HG03469 (cell line): Measurements from ENCODE around the gene NOX1.

Experiments used
- ATAC-seq: cut with Tn5 transposase; IDR thresholded peaks from one replicate; pipeline ENCODE4 v1.9.1; 2021; ENCODE audit warnings: mild to moderate bottlenecking, moderate library complexity, moderate number of reproducible peaks; ENCODE audit not compliant: unreplicated experiment

Gene NOX1

DNA sequence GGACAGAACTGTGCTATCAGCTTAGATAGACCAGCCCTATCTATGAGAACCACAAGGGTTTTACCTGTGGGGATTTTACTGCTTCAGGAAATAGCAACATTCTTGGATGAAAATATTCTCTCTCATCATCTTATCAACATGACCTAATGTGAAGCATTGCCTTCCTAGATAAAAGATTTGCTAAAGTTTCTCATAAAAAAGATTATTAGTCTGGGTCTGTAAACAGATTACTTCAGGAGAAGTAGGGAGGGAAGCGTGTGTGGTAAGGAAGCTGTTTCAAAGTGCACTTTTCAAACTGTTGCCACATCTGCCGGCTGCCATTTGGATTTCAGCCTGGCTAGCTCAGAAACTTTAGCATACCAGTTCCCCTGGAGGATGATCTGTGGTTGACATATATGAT, at the start of gene NOX1:
Gene NOX1 (minus strand): TSS at position 35 of the 400 bp plus-strand sequence. CDS start 220 bp downstream, outside the sequence.
- no peak for ATAC-seq

DNA sequence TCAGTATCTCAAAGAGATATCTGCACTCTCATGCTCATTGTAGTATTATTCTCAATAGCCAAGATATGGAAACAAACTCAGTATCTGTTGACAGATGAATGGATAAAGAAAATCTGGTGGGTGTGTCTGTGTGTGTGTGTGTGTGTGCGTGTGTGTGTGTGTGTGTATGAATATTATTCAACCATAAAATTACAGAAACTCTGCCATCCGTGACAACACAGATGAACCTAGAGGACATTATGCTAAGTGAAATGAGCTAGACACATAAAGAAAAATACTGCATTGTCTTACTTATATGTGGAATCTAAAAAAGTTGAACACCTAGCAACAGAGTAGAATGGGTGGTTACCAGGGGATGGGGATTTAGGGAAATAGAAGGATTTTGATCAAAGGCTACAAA, 41.4 kb upstream of the NOX1 start:
- ATAC-seq: no peak

DNA sequence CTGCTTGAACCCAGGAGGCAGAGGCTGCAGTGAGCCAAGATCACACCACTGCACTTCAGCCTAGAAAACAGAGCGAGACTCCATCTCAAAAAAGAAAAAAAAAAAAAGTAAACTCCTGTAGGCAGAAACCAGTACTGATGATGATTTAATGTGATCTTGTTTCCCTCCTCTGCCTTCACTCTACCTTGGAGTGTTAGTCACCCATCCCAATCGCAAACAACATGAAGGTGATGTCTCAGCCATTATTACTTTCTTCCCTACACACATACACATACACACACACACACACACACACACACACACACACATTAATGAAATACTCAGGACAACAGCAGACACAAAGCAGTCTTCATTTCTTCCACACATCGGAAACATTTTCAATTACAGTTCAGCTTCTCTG, 39.0 kb upstream of the NOX1 start:
- ATAC-seq: no peak

DNA sequence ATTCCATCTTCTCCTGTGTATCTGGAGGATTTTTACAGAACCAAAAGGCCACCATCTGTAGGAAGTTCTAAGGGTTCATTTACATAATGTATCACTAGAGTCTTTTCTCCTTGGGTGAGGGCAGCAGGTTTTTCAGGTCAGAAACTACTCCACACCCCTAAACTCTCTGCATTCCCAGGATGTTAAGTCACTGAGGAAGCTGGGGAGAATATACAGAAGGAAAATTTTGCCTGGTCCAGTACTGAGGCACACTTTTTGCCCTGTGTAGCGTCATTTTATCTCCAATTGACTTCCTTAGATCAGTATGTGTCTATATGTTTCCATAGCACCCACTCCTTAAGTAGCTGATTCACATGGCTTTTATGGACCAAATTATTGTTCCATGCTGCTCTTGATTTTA, 37.6 kb upstream of the NOX1 start:
- no peak for ATAC-seq

DNA sequence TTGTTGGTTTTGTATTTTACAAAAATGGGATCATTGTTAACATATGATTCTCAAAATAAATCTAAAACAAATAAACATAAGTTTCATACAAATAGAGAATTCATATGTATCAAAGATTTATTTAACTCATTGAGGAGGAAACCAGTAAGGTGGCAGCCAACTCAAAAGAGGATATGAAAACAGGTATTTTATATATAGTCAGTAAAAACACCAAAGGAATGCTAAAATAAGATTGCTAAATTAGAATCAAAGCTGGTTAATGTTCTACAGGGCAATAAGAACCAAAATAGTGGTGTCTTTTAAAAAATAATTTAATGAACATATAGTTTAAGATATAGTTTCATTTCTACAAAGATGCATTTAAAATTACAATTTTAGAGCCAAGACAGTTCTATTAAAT, 31.5 kb upstream of the NOX1 start:
- no peak for ATAC-seq

DNA sequence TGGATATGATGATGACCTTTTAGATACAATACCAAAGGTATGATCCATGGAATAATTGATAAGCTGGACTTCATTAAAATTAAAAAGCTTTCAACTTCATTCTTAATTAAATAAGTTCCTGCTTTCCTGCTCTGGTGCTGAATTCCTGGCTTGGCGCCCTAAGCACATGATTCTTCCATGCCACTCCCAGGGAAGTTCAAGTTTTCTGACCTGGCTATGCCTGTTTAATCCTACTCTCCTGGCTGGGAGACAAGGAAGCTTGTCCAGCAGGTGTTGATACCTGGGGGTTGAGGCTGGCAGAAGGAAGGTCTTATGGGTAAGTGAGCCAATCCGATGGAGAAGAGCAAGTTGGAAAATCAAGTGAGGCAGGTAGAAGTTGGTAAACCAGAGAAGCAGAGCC, 30.3 kb upstream of the NOX1 start:
- ATAC-seq: no peak

DNA sequence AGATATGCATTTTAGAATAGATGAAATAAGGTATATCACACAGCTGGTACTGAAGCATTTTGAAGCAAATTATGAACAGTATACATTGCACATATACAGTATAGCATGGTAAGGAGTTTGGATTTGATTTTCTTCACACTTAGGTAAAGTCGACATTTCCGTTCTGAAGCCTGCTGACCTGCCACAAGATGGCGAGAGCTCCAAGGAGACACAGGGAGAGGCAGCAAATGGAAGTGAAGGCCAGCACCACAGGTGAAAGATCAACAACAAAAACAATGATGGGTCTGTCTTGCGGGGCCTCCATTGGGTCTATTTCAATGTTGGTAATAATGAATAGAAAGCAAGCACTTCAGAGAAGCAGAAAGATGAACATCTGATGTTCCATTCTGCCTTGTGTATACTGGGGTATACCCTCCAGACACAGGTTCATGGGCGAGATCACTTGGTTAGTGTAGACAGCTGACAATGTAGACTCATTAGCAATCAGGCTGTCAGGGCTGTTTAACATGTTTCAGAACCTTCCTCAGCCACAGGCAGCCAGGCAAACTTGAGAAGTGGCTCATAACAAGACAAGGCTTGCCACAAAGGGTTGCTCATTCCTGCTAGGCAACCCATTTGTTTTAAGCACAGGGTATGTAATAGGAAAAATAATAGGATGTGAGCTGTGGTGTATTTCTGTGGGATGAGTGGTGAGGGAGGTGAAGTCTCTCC, 21.4 kb upstream of the NOX1 start:
- peak; percentile 46 for ATAC-seq

DNA sequence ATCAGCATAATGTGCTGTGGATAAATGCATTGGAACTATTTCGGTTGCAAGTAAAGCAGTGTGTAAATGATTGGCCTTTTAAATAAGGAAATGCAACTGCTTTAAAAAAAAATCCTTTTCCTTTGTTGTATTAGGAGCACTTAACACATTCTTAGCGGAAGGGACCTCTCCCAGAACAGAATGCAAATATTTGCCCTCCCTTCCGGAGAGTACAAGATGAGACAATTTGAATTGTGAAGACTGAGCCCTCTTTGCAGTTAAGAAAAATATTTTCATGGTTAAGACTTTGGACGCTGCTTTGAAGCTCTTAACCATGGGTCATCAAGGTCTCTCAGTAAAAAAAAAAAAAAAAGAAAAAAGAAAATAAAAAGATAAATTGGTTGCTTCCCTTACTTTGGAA, 9.5 kb upstream of the NOX1 start:
- no peak for ATAC-seq

DNA sequence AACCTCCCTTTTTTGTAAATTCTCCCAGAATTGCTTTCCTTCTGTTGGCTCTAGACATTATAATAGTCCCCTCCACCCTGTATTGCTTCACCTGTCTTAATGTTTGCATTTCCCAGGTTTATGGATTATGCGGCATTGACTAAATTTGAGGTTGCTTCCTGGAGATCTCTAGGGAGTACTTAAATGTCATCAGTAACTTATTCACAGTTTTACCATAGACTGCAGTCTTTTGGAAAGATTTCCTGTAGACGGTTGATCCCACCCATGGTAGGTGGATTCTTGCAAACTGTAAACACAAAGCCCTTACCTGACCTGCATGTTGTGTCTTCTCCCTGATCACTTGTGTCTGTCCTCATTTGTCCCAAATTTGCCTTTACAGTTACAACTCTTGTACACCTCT, 6.2 kb upstream of the NOX1 start:
- ATAC-seq: no peak

DNA sequence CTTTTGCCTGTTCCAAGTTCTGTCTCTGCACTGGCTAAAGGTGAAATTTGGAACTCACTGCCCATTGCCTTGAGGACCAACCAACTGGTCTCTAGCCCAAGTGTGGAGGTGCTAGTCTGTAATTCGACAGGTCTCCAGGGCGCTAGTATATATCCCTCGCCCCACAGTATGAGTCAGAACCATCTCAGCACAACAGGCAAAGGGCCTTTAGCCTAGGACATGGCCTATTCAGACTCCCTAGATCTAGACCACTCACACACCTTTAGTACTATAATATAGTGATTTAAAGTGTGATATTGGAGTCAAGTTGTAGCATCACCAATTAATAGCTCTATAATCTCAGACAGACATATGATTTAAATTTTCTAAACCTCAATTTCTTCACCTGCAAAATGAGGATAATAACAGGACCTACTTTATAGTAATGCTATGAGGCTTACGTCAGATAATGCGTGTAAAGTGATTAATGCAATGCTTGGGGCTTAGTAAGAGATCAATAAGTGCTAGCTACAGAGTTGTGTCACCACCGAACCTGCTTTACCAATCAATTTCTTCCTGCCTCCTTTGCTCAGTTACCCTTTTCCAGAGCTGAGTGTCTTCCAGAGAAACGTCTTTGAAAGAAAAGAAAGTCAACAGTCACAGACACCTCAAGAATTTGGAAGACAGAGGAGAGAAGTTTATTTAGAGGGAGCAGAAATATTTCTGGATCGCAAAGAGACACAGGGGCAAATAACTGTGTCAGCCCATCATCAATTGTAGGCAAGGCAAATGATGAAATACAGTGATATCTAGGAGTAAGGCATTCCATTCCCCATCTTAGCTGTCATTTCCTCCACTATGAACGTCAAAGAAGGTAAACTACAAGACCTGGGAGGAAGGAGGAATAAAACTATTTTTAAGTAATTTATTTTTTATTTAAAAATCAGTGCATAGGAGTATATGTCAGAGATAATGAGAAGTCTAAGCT, 2.3 kb downstream of the NOX1 start:
- no peak for ATAC-seq

DNA sequence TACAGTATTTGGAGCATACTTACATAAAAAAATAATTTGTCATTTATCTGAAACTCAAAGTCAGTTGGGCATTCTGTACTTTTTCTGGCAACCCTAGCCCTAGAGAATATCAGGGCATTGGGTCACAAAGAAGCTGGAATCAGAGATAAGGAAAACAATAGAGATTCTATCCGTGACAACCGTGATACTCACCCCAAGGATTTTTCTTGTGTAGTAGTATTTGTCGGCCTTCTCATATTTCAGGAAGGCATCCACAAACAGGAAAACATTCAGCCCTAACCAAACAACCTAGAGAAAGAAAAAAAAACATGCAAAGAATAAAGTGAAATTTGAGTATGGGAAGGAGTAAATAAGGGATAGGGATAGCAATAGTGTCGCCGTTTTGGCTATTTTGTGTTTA, 3.6 kb downstream of the NOX1 start:
- no peak for ATAC-seq

DNA sequence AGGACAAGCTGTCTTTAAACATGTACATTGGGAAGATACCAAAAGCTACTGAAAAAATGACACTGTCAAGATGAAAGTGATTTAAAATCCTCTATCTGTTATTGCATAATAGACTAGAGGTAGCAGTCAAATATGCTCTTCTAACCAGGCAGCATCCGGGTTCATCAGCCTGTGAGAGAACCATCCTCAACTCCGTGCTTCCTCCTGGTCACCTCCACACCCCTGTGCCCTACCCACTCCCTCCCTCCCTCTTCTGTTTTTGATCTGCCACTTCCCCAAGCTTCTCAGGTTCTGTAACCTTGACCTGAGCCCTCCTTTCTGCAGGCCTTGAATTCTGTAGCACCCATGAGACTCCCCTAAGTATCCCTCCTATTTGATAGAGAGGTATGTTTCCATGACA, 5.9 kb downstream of the NOX1 start:
- ATAC-seq: no peak

DNA sequence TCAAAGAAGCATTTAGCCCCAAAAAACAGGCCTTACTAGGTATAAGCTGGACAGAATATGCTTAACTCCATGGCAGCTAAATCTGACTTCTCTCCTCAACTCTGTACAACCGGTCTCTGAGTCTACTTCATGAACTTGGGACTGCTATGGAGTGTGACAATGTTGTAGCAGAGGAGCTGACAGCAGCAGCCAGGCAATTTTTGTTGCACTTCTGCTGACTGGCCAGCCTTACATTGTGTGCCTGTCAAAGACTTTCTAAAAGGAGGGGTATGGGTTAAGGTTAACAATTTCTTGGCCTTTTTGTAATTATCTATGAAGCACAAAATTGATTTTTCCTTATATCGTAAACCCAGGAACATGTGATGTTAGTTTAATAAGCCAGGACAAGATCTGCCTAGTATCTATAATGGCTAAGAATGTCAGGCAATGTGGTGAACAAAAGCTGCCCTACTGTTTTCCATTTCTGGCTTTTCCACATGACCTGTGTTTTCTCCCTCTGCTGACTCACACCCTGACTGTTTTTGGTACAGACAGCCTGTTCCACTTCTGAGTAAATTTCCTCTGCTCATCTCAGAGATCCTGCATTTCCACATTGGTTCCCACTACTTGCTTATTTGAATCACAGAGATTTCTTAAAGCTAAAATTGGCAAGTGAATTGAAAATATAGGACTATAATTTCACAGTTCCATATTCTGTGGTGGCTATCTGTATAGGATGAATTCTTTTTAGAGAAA, 9.3 kb downstream of the NOX1 start:
- ATAC-seq: no peak

DNA sequence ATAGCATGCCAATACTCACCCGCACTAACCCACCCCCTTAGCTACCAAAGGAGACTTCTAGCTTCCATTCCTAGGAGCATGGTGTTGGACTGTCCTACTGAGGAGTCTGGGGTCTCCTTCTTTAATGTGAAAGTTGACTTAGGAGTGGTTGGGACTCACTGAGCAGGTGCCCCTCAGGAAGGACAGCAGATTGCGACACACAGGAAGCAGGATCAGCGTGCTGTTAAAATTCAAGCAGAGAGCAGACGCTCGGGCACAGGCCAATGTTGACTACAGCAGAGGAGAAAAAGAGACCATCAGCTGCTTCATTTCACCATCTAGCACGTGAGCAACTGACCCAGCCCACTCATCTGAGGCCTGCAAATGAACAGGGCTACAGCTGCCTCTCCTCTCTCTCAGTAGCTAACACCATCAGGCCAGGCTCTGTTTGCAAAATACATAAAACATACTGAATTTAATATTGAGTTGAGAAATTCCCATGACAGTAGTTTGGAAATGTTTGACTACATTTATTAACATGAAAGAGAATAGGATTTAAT, 10.8 kb downstream of the NOX1 start:
- no peak for ATAC-seq

DNA sequence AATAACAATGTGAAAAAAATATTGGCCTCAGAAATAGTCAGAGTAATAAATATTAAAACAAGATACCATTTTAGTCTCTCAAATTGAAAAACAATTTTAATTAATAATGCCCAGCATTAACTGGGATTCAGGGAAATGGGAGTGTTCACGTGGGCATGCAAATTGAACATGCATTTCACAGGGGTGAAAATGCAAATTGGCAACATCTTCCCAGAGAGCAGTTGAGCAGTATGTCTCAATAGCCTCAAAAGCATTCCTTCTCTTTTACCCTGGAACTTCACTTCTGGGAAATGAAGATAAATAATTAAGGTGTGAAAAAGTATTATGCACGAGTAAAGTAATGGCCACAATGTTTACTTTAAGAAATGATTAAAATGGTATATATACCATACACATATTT, 21.3 kb downstream of the NOX1 start:
- ATAC-seq: no peak

DNA sequence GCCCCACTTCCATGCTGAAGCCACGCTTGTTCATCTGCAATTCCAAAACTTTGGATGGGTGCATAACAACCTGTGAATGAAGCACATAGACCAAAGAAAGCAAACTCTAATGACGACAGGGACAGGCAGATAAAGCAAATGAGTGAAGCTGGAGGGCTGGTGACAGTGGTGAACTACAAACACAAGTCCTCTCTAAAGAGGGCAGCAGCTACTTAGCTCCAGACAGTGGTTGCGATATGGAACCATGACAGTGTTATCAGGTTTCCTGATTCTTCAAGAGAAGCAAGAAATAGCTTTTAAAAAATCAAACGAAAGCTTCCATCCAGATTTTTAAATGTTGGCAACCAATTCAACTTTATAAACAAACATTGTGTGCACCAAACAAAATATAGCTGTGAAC, 23.8 kb downstream of the NOX1 start:
- ATAC-seq: no peak

DNA sequence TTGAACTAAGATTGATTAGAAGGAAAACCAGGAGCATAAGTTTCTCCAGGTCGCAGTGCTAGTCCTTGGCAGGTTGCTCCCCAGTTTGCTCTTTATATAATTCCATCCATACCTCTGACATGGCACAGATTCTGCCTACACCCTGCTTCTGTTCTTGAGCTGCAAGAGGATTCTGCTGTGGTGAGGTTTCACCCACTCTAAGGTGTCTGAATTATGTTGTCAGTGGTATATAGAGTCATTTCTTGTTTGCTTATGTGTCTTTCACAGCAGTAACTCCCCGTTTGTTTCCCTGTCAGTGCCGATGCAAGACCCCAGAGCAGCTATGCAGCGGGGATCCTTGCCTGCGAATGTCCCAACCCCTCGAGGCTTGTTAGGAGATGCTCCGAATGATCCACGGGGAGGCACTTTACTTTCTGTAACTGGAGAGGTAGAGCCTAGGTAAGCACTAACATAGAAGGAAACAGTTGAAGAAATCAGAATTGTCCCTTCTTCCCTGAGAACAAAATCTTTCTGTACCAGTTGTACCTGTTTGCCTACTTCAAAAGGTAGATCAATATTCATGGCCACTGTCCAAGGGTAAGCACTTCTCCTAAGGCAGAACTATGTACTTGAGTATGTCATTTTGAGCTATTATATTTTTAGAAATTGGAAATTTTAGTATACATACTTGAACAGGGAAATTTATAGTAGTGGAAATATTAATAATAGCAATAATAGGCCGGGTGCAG, 42.8 kb downstream of the NOX1 start:
- no peak for ATAC-seq

DNA sequence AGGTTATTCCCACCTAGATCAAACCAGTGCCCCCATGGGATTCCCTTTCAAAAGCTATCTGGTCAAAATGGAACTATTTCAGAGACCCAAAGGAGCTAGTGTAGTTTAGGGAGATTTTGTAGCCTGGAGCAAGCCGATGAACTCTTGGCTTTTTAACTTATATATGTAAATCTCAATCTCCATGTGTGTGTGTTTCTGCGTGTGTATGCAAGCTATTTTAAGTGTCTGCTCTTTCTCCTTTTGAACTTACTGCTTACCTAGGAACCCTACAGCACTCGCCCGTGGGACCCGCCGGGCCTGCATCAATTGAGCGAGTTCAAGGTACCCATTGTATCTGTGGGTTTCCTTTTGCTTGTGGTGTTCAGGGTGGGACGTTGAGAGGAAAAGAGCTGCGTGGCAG, 43.6 kb downstream of the NOX1 start:
- peak; percentile 25 for ATAC-seq

DNA sequence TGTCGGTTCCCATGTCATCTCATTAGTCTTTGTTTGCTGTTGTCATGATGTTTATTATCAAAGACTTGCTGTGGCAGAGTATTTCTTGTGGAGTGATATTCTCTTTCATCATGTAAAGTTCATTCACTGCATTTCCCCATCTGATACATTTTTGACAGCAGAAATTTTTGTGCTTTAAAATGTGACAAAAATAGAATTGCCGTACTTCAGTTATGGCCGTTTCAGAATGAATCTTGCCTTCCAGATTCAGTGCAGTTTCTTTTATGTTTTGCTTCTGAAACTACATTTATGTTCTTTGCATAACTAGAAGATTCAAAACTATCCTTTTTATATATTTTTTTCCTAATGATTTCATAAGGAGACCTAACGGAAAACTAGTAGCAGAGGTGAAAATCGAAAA, 44.0 kb downstream of the NOX1 start:
- ATAC-seq: no peak

DNA sequence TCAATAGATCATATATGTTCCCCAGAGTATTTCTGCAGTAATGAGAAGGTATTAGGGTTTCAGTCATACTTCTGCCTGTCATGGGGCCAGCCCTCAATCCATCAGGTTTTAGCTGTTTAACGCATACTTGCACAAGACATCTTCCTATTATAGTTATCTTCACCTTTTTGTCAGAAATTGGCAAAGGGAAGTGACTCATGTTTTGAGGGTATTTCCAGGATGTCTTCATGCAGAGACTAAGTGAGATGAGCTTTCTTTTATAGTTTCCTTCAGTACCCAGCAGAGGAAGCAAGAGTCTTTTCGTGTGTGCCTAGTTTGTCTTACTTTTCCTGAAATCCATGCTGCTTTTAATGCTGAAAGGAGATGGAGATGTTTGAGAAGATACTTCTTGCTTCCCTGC, 44.4 kb downstream of the NOX1 start:
- peak; percentile 74 for ATAC-seq
